ENCODE results near the gene EFNB1. TPM values are rescaled to one million over a fixed set of nuclear protein-coding genes. Genes with fewer than 3 reads are reported as not detected.

Gene EFNB1
- total and polyA plus RNA-seq, 9 donors, result 37.4 to 68.3 (median 57.8) TPM

DNA sequence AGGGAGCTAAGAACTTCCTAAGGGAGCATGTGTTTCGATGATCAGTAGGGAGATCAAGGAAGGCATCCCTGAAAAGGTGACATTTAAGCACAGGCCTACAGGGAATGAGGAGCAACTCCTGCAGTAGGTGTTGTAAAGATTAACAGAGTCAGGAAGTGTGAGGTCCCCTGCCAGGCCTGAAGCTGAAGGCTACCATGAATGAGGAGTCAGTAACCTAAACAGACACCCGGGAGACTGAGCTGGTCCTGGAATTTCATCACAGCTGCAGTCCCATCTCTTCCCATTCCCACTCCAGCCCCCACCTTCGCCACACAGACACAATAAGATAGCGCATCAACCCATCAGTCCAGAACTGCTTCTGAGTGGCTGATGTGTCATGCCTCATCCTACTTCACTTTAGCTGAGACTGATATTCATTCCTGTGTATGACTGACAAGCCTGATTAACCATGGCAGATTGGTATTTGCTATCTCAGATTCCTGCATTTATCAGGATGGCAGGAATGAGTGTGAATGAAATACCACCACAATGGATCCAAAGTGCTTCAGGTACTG is 27.0 kb upstream of the EFNB1 start:
- WGBS (ENCODE audit: insufficient coverage), result 53% methylated on average over 4 of the region's 4 CpGs
- H3K27ac ChIP-seq (ENCODE audit: low read length), result no peak overlapping the region
- H3K27me3 ChIP-seq (ENCODE audit: control insufficient read depth, insufficient read depth, low read length), result peaks cover 14% of the 10 kb centered on the region
- H3K4me1 ChIP-seq (ENCODE audit: control insufficient read depth, insufficient read depth, low read length), result no peaks in the 10 kb centered on the region
- no peak overlapping the region for H3K4me3 ChIP-seq (ENCODE audit: low read length)
- H3K36me3 ChIP-seq (ENCODE audit: control insufficient read depth, insufficient read depth, low read length), result no peaks in the 10 kb centered on the region
- DNase-seq, result no peak
- H3K9me3 ChIP-seq (replicated peaks; ENCODE audit: control insufficient read depth, low read depth, low read length), result peaks cover 6% of the 10 kb centered on the region

DNA sequence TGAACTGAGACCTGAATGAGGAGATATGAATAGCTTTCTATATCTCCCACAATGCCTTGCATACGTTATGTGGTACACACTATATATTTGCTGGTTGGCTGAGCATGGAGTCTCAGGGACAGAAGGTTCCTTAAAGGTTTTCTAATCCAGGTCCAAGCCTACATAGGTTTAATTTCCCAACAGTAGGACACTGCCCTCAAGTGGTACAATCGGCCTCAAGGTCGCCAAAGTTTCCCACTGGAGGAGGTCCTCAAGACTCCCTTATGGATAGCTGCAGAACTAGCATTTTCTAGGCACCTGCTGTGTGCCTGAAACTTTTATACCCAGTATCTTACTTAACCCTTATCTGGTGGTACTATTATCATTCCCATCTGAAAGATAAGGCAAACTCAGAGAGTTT is 21.0 kb upstream of the EFNB1 start:
- Histone ChIP-seq H3K27me3 (ENCODE audit: control insufficient read depth, insufficient read depth, low read length) (peaks cover 10% of the 10 kb centered on the region), H3K36me3 (ENCODE audit: control insufficient read depth, insufficient read depth, low read length) (no peaks in the 10 kb centered on the region), H3K4me1 (ENCODE audit: control insufficient read depth, insufficient read depth, low read length) (peaks cover 2% of the 10 kb centered on the region), H3K9me3 (replicated peaks; ENCODE audit: control insufficient read depth, low read depth, low read length) (no peaks in the 10 kb centered on the region), H3K4me3 (ENCODE audit: low read length) (no peak overlapping the region), H3K27ac (ENCODE audit: low read length) (no peak overlapping the region)
- WGBS (ENCODE audit: insufficient coverage), result 0% methylated on average over 2 of the region's 3 CpGs
- DNase-seq, result peak; percentile 42

- no peak overlapping the region for H3K4me3 ChIP-seq (ENCODE audit: low read length)
- no peaks in the 10 kb centered on the region for H3K9me3 ChIP-seq (replicated peaks; ENCODE audit: control insufficient read depth, low read depth, low read length)
- peak; percentile 81 for DNase-seq
- no peaks in the 10 kb centered on the region for H3K36me3 ChIP-seq (ENCODE audit: control insufficient read depth, insufficient read depth, low read length)
- WGBS (ENCODE audit: insufficient coverage), result 54% methylated on average over 6 of the region's 6 CpGs
- no peak overlapping the region for H3K27ac ChIP-seq (ENCODE audit: low read length)
- peaks cover 7% of the 10 kb centered on the region for H3K27me3 ChIP-seq (ENCODE audit: control insufficient read depth, insufficient read depth, low read length)
- H3K4me1 ChIP-seq (ENCODE audit: control insufficient read depth, insufficient read depth, low read length), result peaks cover 2% of the 10 kb centered on the region
Measured at GRCh38 chrX:68808686-68809357, 20.0 kb upstream of the EFNB1 start.

GRCh38 chrX:68820476-68821110 is 8.2 kb upstream of the EFNB1 start:
- Histone ChIP-seq H3K4me1 (ENCODE audit: control insufficient read depth, insufficient read depth, low read length) (peaks cover 11% of the 10 kb centered on the region), H3K36me3 (ENCODE audit: control insufficient read depth, insufficient read depth, low read length) (no peaks in the 10 kb centered on the region), H3K9me3 (replicated peaks; ENCODE audit: control insufficient read depth, low read depth, low read length) (no peaks in the 10 kb centered on the region), H3K27me3 (ENCODE audit: control insufficient read depth, insufficient read depth, low read length) (peaks cover 23% of the 10 kb centered on the region), H3K27ac (ENCODE audit: low read length) (no peak overlapping the region), H3K4me3 (ENCODE audit: low read length) (no peak overlapping the region)
- WGBS (ENCODE audit: insufficient coverage), result 55% methylated on average over 5 of the region's 6 CpGs
- no peak for DNase-seq

GRCh38 chrX:68821616-68822015 is 7.2 kb upstream of the EFNB1 start:
- Histone ChIP-seq H3K9me3 (replicated peaks; ENCODE audit: control insufficient read depth, low read depth, low read length) (no peaks in the 10 kb centered on the region), H3K36me3 (ENCODE audit: control insufficient read depth, insufficient read depth, low read length) (no peaks in the 10 kb centered on the region), H3K27me3 (ENCODE audit: control insufficient read depth, insufficient read depth, low read length) (peaks cover 27% of the 10 kb centered on the region), H3K27ac (ENCODE audit: low read length) (no peak overlapping the region), H3K4me3 (ENCODE audit: low read length) (no peak overlapping the region), H3K4me1 (ENCODE audit: control insufficient read depth, insufficient read depth, low read length) (peaks cover 11% of the 10 kb centered on the region)
- 69% methylated on average over 3 of the region's 3 CpGs for WGBS (ENCODE audit: insufficient coverage)
- DNase-seq, result no peak

DNA sequence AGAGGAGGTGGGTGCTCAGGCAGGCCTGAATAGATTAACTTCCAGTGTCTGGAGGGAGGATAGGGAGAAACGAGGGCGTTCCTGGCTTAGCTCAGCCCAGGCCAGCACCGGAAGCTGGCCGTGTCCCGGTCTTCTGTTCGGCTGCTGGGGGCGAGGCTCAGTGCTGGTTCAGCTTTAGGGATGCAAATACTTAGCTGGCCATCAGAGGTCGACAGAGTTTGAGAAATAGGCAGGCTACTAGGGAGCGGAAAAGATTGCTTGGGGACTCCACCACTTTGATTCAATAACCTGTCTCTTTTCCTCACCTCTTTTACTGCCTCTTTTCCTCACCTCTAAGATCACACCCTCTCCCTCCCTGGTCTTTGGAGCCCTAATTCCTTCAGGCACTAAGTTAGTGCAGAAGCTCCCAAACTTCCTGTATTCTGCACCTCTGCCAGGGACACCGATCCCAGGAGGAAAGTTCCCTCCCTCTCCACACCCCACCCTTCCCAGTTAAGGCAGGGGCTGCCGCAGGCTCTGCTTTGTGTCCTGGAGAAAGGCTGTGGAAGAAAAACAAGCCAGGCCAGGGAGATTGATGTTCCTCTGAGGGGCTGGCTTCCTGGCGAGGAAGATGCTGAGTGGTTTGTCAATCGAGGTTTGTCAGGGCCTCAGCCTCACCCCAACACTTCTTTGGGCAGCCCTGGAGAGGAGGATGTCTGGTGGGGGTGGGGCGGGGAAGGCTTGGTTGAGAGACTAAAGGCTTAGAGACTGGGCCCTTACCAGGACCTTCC is 6.0 kb upstream of the EFNB1 start:
- no peak overlapping the region for H3K27ac ChIP-seq (ENCODE audit: low read length)
- 50% methylated on average over 2 of the region's 14 CpGs for WGBS (ENCODE audit: insufficient coverage)
- H3K9me3 ChIP-seq (replicated peaks; ENCODE audit: control insufficient read depth, low read depth, low read length), result no peaks in the 10 kb centered on the region
- H3K27me3 ChIP-seq (ENCODE audit: control insufficient read depth, insufficient read depth, low read length), result peaks cover 31% of the 10 kb centered on the region
- no peaks in the 10 kb centered on the region for H3K36me3 ChIP-seq (ENCODE audit: control insufficient read depth, insufficient read depth, low read length)
- H3K4me3 ChIP-seq (ENCODE audit: low read length), result no peak overlapping the region
- H3K4me1 ChIP-seq (ENCODE audit: control insufficient read depth, insufficient read depth, low read length), result peaks cover 11% of the 10 kb centered on the region
- peak; percentile 84 for DNase-seq

DNA sequence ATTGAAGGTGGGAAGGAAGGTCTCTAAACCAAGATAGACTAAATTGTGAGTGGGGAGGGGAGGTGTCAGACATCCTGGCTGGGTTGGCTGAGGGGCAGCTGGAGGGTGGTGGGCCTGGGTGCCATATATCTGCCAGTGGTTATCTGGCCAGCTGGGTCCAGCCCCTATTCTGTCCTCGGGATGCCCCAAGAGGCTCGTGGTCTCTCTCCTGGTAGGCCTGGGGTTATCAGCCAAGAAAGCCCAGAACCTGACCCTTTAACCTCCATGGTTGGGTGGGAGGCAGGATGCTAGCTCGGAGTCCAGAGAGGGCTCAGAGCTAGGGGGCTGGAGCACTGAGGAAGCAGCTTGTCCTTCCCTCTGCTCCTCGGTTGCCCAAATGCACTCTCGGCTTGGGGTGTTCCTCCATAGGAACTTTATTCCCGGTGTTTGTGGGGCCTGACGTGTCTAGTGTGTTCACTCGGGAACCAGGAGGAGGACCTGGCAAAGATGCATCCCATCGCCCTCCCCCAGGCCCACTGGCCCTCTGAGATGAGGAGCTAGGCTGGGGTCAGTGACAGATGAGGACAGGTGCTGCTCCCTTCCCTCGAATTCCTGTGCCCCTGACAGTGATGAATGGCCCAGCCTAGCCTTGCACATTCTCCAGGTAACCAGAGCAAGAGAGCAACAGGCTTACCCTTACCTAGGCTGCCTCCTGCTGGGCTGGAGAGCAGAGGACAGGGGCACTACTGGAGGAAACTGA is 5.2 kb upstream of the EFNB1 start:
- Histone ChIP-seq H3K4me3 (ENCODE audit: low read length) (no peak overlapping the region), H3K36me3 (ENCODE audit: control insufficient read depth, insufficient read depth, low read length) (no peaks in the 10 kb centered on the region)

GRCh38 chrX:68824152-68824433 is 4.7 kb upstream of the EFNB1 start:
- Histone ChIP-seq H3K4me3 (ENCODE audit: low read length) (no peak overlapping the region), H3K9me3 (replicated peaks; ENCODE audit: control insufficient read depth, low read depth, low read length) (no peaks in the 10 kb centered on the region), H3K4me1 (ENCODE audit: control insufficient read depth, insufficient read depth, low read length) (peaks cover 19% of the 10 kb centered on the region), H3K27ac (ENCODE audit: low read length) (no peak overlapping the region), H3K36me3 (ENCODE audit: control insufficient read depth, insufficient read depth, low read length) (no peaks in the 10 kb centered on the region), H3K27me3 (ENCODE audit: control insufficient read depth, insufficient read depth, low read length) (peaks cover 32% of the 10 kb centered on the region)
- DNase-seq, result no peak

More for the DNA sequence above, 5.2 kb upstream of the EFNB1 start:
- Histone ChIP-seq H3K9me3 (replicated peaks; ENCODE audit: control insufficient read depth, low read depth, low read length) (no peaks in the 10 kb centered on the region), H3K27ac (ENCODE audit: low read length) (no peak overlapping the region), H3K27me3 (ENCODE audit: control insufficient read depth, insufficient read depth, low read length) (peaks cover 33% of the 10 kb centered on the region), H3K4me1 (ENCODE audit: control insufficient read depth, insufficient read depth, low read length) (peaks cover 18% of the 10 kb centered on the region)
- WGBS (ENCODE audit: insufficient coverage), result 52% methylated on average over 5 of the region's 10 CpGs
- no peak for DNase-seq

DNA sequence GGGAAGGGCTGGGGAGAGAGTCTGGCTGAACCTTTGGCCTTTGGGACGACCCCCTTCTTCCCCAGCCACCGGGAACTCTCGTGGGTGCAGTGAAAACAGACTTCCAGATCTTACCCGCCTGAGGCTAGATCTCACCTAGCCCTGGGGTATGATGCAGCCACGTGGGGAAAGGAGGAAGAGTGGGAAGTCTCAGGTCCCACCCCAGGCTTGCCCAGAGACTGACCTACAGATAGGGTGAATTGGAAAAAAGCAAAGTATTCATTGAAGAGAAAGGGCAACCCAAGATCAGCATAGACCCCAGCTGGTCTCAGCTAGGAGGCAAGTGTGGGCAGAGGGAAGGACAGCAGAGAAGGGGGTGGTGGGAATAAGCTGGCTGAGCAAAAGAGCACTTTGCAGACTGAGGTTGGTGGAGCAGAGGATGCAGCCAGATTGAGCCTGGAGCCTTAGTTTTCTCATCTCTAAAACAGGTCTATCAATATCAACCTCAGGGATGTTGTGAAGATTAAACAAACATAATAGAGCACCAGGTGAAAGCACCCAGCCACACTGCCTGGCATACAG is 4.2 kb upstream of the EFNB1 start:
- H3K27ac ChIP-seq (ENCODE audit: low read length), result no peak overlapping the region
- H3K36me3 ChIP-seq (ENCODE audit: control insufficient read depth, insufficient read depth, low read length), result no peaks in the 10 kb centered on the region
- no peak for DNase-seq
- no peak overlapping the region for H3K4me3 ChIP-seq (ENCODE audit: low read length)
- H3K4me1 ChIP-seq (ENCODE audit: control insufficient read depth, insufficient read depth, low read length), result peaks cover 19% of the 10 kb centered on the region
- H3K9me3 ChIP-seq (replicated peaks; ENCODE audit: control insufficient read depth, low read depth, low read length), result no peaks in the 10 kb centered on the region
- WGBS (ENCODE audit: insufficient coverage), result 26% methylated on average over 3 of the region's 5 CpGs
- H3K27me3 ChIP-seq (ENCODE audit: control insufficient read depth, insufficient read depth, low read length), result peaks cover 31% of the 10 kb centered on the region
